Measurements from ENCODE around the gene NCK2.
"Not testable (repeated sequence)": the region's sequence is repeated elsewhere in the genome, so short reads cannot be mapped to it uniquely, and the experiment has no call there.

NCK2 gene

DNA sequence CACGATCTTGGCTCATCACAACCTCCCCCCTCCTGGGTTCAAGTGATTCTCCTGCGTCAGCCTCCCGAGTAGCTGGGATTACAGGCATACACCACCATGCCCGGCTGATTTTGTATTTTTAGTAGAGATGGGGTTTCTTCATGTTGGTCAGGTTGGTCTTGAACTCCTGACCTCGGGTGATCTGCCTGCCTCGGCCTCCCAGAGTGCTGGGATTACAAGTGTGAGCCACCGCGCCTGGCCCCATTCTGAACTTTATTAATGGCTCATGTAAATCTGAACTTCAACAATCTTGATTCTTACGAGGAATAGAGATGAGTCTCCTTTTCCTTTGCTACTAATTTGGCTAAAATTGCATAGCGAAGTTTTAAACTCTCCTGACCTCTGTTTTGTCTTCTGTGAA is 12.2 kb downstream of the NCK2 start:
- DNase-seq: not testable (repeated sequence)

DNA sequence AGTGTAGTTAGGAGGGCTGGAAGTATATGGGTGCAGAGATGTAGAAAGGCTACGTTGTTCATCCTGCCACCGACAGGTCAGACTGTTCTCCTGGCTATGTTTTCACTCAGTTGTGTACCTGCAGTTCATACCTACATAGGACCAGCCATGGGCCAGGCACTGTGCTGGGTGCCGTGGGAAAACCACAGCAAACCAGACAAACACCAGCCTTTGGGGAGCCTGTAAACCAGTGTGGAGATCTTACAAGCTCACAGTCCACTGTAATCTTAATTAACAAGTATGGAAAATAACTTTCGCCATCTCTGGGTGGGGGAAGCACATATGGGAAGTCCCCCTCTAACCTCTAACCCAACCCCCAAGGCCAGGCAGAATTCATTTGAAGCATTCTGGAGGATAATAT is 12.7 kb downstream of the NCK2 start:
- peak in 1 of 3 donors; percentile 21 for DNase-seq

DNA sequence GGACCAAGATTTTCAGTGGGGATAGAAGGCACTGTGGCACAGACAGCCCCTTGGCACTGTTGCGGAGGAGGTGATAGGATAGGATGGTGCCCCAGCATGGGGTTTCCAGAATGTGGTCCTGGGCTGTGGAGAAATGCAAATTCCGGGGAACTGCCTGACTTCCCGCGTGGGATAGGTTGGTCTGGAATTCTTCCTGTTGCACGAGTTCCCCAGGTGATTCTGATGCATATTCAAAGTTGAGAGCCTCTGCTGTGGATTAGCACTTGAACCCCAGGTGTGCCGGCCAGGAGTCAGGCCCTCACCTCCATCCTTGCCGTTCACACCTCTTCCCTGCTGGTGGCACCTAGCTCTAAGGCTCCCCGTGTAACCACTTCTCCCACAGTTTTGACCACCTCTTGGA is 15.5 kb downstream of the NCK2 start:
- DNase-seq: no peak

DNA sequence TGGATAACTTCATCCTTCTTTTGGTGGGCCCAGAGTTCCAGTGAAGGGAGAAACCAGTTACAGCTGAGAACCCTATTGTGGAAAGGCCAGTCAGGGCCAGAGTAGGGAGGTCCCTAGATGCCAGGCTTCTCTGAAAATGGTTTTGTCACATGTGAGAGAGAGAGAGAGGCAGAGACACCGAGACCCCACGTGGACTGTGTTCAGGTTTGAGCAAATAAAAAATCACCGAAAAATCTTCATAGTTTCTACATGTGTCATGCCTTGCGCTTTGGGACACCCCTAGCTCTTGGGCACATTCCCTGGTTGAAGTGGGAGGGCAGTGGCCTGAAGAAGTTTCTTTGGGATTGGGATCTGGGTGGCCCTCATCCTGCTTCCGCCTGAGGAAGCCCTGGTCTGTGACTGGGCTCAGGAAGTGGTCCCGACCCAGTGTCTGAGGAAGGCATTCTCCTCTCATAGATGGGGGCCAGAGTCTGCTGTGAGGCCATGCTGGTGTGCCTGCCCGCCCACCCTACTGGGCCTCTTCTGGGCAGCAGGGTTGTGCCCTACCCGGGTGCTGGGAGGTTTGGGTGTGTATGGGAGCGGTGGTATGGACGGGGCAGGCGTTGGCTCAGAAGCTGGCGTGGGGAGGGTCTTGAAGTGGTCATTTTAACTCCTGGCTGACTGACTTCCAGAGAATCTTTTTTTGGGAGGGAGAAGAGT is 16.1 kb downstream of the NCK2 start:
- no peak for DNase-seq

GRCh38 chr2:105761931-105762515 is 17.3 kb downstream of the NCK2 start:
- no peak for DNase-seq

GRCh38 chr2:105763076-105763475 is 18.4 kb downstream of the NCK2 start:
- DNase-seq: no peak

GRCh38 chr2:105764059-105764458 is 19.3 kb downstream of the NCK2 start:
- DNase-seq: no peak

- no peak for DNase-seq
Observed at GRCh38 chr2:105765415-105766299, 20.9 kb downstream of the NCK2 start.

DNA sequence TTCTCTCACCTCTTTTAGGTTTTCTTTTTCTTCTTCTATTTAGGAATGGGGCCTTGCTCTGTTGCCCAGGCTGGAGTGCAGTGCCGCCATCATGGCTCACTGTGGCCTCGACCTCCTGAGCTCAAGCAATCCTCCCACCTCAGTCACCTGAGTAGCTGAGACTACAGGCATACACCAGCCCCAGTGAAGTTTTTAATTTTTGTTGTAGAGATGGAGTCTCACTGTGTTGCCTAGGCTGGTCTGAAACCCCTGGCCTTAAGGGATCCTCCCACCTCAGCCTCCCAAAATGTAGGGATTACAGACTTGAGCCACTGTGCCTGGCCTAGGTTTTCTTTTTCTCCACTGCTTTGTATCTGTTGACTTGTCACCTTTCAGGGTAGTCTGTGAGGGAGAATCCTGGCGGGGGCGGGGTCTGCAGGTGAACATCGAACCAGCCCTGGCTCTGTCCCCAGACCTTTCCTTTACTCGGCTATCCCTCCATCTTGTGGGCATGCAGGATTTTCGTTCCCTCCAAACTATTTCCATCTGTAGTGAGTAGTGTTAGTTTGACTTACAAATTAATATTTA is 21.7 kb downstream of the NCK2 start:
- DNase-seq: no peak

- no peak for DNase-seq
Observed at GRCh38 chr2:105768176-105768575, 23.5 kb downstream of the NCK2 start.

DNA sequence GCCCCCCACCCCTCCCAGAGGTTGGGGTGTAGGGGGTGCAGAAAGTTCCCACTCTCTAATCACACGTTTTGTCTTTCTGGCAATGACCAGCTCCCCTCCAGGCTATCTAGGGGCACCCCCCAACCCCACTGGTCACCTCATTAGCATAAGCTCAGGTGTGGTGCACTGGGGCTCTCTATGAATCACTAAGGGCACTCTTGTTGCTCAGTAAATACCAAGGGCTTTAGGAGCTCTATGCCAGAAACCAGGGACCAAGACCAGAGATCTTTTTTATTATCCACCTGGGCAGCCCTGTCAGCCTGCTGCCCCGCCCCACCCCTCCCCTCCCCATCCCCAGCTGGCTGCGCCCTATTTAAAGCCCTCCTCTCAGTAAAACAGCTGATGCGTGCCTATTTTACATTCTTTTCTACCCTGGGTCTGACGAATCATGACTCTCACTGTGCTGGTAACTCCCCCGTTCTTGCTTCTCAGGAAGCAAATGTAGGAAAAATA is 24.3 kb downstream of the NCK2 start:
- no peak for DNase-seq

GRCh38 chr2:105769504-105769903 is 24.8 kb downstream of the NCK2 start:
- no peak for DNase-seq

GRCh38 chr2:105770149-105770548 is 25.4 kb downstream of the NCK2 start:
- DNase-seq: no peak

- not testable (repeated sequence) for DNase-seq
Observed at GRCh38 chr2:105771291-105771690, 26.6 kb downstream of the NCK2 start.

GRCh38 chr2:105771836-105772235 is 27.1 kb downstream of the NCK2 start:
- DNase-seq: no peak

GRCh38 chr2:105772362-105772761 is 27.6 kb downstream of the NCK2 start:
- DNase-seq: no peak

GRCh38 chr2:105773568-105773967 is 28.9 kb downstream of the NCK2 start:
- no peak for DNase-seq

DNA sequence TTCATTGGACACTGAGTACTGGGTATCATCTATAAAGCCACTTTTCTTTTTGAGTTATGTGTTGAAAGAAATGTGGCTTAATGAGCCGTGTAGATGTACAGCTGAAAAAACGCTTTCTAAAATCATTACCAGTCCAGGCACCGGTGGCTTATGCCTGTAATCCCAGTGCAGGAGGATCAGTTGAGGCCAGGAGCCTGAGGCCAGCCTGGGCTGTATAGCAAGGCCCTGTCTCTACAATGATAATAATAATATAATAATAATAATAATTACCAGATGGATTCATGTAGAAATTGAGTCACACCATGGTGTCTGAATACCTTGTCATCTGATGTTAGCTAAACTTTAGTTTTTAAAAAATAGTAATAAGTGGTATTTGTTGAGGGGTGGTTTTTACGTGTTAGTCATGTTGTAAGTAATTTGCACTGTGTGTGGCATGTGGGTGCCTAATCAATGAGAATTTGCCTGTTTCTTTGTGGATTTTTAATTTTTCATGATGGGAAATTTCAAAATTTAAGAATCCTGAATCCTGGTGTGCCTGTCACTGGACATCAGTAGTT is 30.1 kb downstream of the NCK2 start:
- no peak for DNase-seq

GRCh38 chr2:105775809-105776559 is 31.3 kb downstream of the NCK2 start:
- DNase-seq: peak in 2 of 3 donors; percentile 41 to 46

DNA sequence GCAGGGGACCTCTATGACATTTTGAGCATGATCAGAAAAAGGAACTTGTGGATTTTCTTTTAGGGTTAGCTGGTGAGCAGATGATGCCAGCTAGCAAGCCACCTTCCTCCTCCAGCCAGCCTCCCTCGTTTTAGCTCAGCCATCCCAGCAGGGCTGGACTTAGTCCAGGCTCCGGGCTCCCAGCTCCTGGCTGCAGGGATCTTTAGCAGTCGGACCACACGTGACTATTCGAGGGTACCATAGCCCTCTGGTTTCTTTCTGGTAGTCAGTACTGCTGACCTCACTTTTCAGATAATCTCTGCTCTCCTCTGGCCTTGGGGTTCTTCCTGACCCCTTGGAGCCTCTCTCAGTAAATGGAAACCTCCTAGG is 31.8 kb downstream of the NCK2 start:
- DNase-seq: peak in 2 of 3 donors; percentile 27 to 30

DNA sequence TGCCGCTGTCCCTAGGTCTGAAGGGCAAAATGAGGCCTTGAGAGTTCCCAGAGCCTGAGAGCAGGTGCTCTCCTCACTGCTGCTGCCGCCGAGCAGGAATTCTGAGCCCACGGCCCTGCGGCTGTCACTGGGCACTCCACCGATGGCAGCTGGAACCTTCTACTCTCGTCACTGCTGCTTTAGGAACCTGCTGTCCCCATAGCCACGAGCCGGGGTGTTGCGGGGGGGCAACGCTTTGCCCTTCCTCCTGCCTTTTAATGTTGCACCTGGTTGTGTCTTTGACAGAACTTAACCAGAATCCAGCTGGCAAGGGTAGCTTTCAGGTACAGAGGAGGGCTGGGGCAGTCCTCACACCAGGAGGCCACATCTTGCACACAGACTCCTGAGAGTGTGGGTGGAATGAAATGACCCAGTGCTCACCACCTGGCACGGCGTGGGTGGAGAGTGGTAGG is 32.3 kb downstream of the NCK2 start:
- DNase-seq: no peak

DNA sequence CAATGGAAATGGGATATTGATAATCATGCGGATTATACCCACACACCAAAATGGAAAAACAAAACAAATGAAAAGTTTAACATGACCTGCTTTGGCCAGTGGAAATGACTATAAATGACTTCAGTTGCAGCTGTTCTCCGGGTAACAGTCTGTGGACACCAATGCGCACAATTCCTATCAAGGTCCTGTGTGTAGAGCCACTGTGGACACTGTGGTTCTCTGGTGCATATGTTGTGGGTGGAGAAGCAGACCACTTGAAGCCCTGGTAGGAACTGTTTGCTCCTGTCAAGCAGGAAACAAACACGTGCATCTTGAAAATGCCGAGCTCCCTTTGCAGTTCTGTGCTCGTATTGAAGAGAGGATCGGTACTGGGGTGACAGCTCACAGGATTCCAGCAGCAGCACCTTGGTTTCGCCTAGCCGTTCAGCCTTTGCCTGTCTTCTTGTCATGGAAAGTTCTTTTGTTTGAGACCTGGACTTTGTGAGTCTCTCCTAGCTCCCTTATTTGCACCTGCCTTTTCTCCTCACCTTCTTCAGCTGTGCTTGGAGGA is 32.9 kb downstream of the NCK2 start:
- DNase-seq: no peak
